ENCODE data around the gene TMCC1.

The TMCC1 gene

GRCh38 chr3:129741794-129742193, 151.7 kb downstream of the TMCC1 start:
- ChIA-PET POLR2A (no interaction called here), CTCF (no interaction called here)
- Histone ChIP-seq H3K4me1 (ENCODE audit: control extremely low read depth in 1 of 4, control insufficient read depth in 4 of 4, insufficient read depth in 4 of 4, low read length in 3 of 4) (no peaks in the 10 kb centered on the region), H3K9me3 (ENCODE audit: control extremely low read depth in 1 of 5, control insufficient read depth in 4 of 5, insufficient read depth in 2 of 5, low read depth in 1 of 5, low read length in 4 of 5) (no peaks in the 10 kb centered on the region), H3K27ac (ENCODE audit: insufficient read depth in 1 of 2, low read depth in 1 of 2, low read length in 2 of 2, poor library complexity in 1 of 2, severe bottlenecking in 2 of 2) (no peak overlapping the region), H3K27me3 (replicated peaks in 2 of 5; ENCODE audit: control insufficient read depth in 4 of 5, insufficient read depth in 5 of 5, low read length in 4 of 5) (no peaks in the 10 kb centered on the region), H3K4me3 (ENCODE audit: control insufficient read depth in 1 of 7, extremely low read depth in 1 of 7, insufficient read depth in 4 of 7, low read depth in 2 of 7, low read length in 6 of 7) (no peak overlapping the region), H3K36me3 (ENCODE audit: control insufficient read depth in 4 of 4, insufficient read depth in 4 of 4, low read length in 3 of 4) (no peaks in the 10 kb centered on the region)
- WGBS (ENCODE audit: insufficient coverage) = 91% methylated on average over 1 of the region's 2 CpGs
- no peak for DNase-seq

- Histone ChIP-seq H3K4me1 (ENCODE audit: control extremely low read depth in 1 of 4, control insufficient read depth in 4 of 4, insufficient read depth in 4 of 4, low read length in 3 of 4) (no peaks in the 10 kb centered on the region), H3K27ac (ENCODE audit: insufficient read depth in 1 of 2, low read depth in 1 of 2, low read length in 2 of 2, poor library complexity in 1 of 2, severe bottlenecking in 2 of 2) (no peak overlapping the region), H3K9me3 (ENCODE audit: control extremely low read depth in 1 of 5, control insufficient read depth in 4 of 5, insufficient read depth in 2 of 5, low read depth in 1 of 5, low read length in 4 of 5) (no peaks in the 10 kb centered on the region), H3K36me3 (ENCODE audit: control insufficient read depth in 4 of 4, insufficient read depth in 4 of 4, low read length in 3 of 4) (no peaks in the 10 kb centered on the region), H3K27me3 (replicated peaks in 2 of 5; ENCODE audit: control insufficient read depth in 4 of 5, insufficient read depth in 5 of 5, low read length in 4 of 5) (no peaks in the 10 kb centered on the region), H3K4me3 (ENCODE audit: control insufficient read depth in 1 of 7, extremely low read depth in 1 of 7, insufficient read depth in 4 of 7, low read depth in 2 of 7, low read length in 6 of 7) (no peak overlapping the region)
- CTCF ChIA-PET = no interaction called here
- 87% methylated on average over 3 of the region's 3 CpGs for WGBS (ENCODE audit: insufficient coverage)
- POLR2A ChIA-PET = no interaction called here
- DNase-seq = no peak
Measured at GRCh38 chr3:129740090-129740489, 153.4 kb downstream of the TMCC1 start.

- no peaks in the 10 kb centered on the region for H3K9me3 ChIP-seq (ENCODE audit: control extremely low read depth in 1 of 5, control insufficient read depth in 4 of 5, insufficient read depth in 2 of 5, low read depth in 1 of 5, low read length in 4 of 5)
- no peak overlapping the region for H3K4me3 ChIP-seq (ENCODE audit: control insufficient read depth in 1 of 7, extremely low read depth in 1 of 7, insufficient read depth in 4 of 7, low read depth in 2 of 7, low read length in 6 of 7)
- 93% methylated on average over 2 of the region's 3 CpGs for WGBS (ENCODE audit: insufficient coverage)
- H3K4me1 ChIP-seq (ENCODE audit: control extremely low read depth in 1 of 4, control insufficient read depth in 4 of 4, insufficient read depth in 4 of 4, low read length in 3 of 4) = no peaks in the 10 kb centered on the region
- H3K27ac ChIP-seq (ENCODE audit: insufficient read depth in 1 of 2, low read depth in 1 of 2, low read length in 2 of 2, poor library complexity in 1 of 2, severe bottlenecking in 2 of 2) = no peak overlapping the region
- ChIA-PET POLR2A (no interaction called here), CTCF (interaction anchor here (0.9 kb wide), 1 partner anchor 85 kb away, joined by 3 read pairs; no protein-coding TSS in a partner anchor)
- DNase-seq = no peak
- H3K27me3 ChIP-seq (replicated peaks in 2 of 5; ENCODE audit: control insufficient read depth in 4 of 5, insufficient read depth in 5 of 5, low read length in 4 of 5) = no peaks in the 10 kb centered on the region
- no peaks in the 10 kb centered on the region for H3K36me3 ChIP-seq (ENCODE audit: control insufficient read depth in 4 of 4, insufficient read depth in 4 of 4, low read length in 3 of 4)
Measured at GRCh38 chr3:129739634-129740033, 153.9 kb downstream of the TMCC1 start.

GRCh38 chr3:129738172-129738571, 155.3 kb downstream of the TMCC1 start:
- 100% methylated on average over 1 of the region's 5 CpGs for WGBS (ENCODE audit: insufficient coverage)
- Histone ChIP-seq H3K27ac (ENCODE audit: insufficient read depth in 1 of 2, low read depth in 1 of 2, low read length in 2 of 2, poor library complexity in 1 of 2, severe bottlenecking in 2 of 2) (no peak overlapping the region), H3K4me1 (ENCODE audit: control extremely low read depth in 1 of 4, control insufficient read depth in 4 of 4, insufficient read depth in 4 of 4, low read length in 3 of 4) (no peaks in the 10 kb centered on the region), H3K4me3 (ENCODE audit: control insufficient read depth in 1 of 7, extremely low read depth in 1 of 7, insufficient read depth in 4 of 7, low read depth in 2 of 7, low read length in 6 of 7) (no peak overlapping the region), H3K27me3 (replicated peaks in 2 of 5; ENCODE audit: control insufficient read depth in 4 of 5, insufficient read depth in 5 of 5, low read length in 4 of 5) (no peaks in the 10 kb centered on the region), H3K36me3 (ENCODE audit: control insufficient read depth in 4 of 4, insufficient read depth in 4 of 4, low read length in 3 of 4) (no peaks in the 10 kb centered on the region), H3K9me3 (ENCODE audit: control extremely low read depth in 1 of 5, control insufficient read depth in 4 of 5, insufficient read depth in 2 of 5, low read depth in 1 of 5, low read length in 4 of 5) (no peaks in the 10 kb centered on the region)
- DNase-seq = no peak
- ChIA-PET CTCF (interaction anchor here (0.6 kb wide), 1 partner anchor 26 kb away, joined by 3 read pairs; no protein-coding TSS in a partner anchor), POLR2A (interaction anchor here (0.6 kb wide), 1 partner anchor 91 kb away, joined by 3 read pairs; no protein-coding TSS in a partner anchor)

DNA sequence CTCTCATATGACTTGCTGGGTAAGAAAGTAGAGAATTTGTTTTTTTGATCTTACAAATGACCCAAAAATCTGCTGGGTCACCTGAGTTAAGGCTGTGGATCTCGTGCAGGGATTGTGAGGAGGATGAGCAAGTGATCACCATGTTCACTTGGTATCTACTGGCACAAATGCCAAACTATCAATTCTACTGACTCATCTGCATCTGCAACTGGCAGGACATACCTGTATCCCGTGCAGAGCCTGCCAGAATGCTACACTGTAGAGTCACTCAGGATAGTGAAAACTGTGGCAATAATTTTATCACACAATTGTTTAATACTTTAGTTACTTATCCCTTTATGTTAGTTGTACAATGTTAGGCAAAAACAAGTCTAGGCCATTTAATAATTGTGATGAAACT, 157.4 kb downstream of the TMCC1 start:
- ChIA-PET POLR2A (no interaction called here), CTCF (no interaction called here)
- H3K27me3 ChIP-seq (replicated peaks in 2 of 5; ENCODE audit: control insufficient read depth in 4 of 5, insufficient read depth in 5 of 5, low read length in 4 of 5) = no peaks in the 10 kb centered on the region
- no peak for DNase-seq
- 83% methylated on average over 1 of the region's 2 CpGs for WGBS (ENCODE audit: insufficient coverage)
- H3K27ac ChIP-seq (ENCODE audit: insufficient read depth in 1 of 2, low read depth in 1 of 2, low read length in 2 of 2, poor library complexity in 1 of 2, severe bottlenecking in 2 of 2) = no peak overlapping the region
- no peaks in the 10 kb centered on the region for H3K36me3 ChIP-seq (ENCODE audit: control insufficient read depth in 4 of 4, insufficient read depth in 4 of 4, low read length in 3 of 4)
- no peaks in the 10 kb centered on the region for H3K9me3 ChIP-seq (ENCODE audit: control extremely low read depth in 1 of 5, control insufficient read depth in 4 of 5, insufficient read depth in 2 of 5, low read depth in 1 of 5, low read length in 4 of 5)
- H3K4me1 ChIP-seq (ENCODE audit: control extremely low read depth in 1 of 4, control insufficient read depth in 4 of 4, insufficient read depth in 4 of 4, low read length in 3 of 4) = no peaks in the 10 kb centered on the region
- H3K4me3 ChIP-seq (ENCODE audit: control insufficient read depth in 1 of 7, extremely low read depth in 1 of 7, insufficient read depth in 4 of 7, low read depth in 2 of 7, low read length in 6 of 7) = no peak overlapping the region

DNA sequence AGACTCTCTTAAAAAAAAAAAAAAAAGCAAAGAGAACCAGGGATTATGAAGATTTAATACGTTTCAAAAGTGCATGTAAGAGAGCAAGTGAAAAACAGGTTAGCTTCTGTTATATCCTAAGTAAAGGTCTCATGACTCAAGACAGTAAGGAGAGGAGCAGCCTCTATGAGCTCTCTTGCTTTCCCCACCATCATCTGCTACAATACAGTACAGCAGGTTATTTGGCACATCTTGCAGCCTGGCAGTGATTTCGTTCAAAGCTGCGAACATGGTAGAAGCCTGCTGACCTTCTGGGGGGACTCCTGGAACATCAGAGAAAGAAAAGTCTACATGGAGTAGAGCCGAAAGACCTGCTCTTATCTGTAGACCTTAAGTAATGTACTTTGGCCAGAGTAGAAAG, 157.9 kb downstream of the TMCC1 start:
- Histone ChIP-seq H3K9me3 (ENCODE audit: control extremely low read depth in 1 of 5, control insufficient read depth in 4 of 5, insufficient read depth in 2 of 5, low read depth in 1 of 5, low read length in 4 of 5) (no peaks in the 10 kb centered on the region), H3K4me1 (ENCODE audit: control extremely low read depth in 1 of 4, control insufficient read depth in 4 of 4, insufficient read depth in 4 of 4, low read length in 3 of 4) (no peaks in the 10 kb centered on the region), H3K27me3 (replicated peaks in 2 of 5; ENCODE audit: control insufficient read depth in 4 of 5, insufficient read depth in 5 of 5, low read length in 4 of 5) (no peaks in the 10 kb centered on the region), H3K4me3 (ENCODE audit: control insufficient read depth in 1 of 7, extremely low read depth in 1 of 7, insufficient read depth in 4 of 7, low read depth in 2 of 7, low read length in 6 of 7) (no peak overlapping the region), H3K36me3 (ENCODE audit: control insufficient read depth in 4 of 4, insufficient read depth in 4 of 4, low read length in 3 of 4) (no peaks in the 10 kb centered on the region), H3K27ac (ENCODE audit: insufficient read depth in 1 of 2, low read depth in 1 of 2, low read length in 2 of 2, poor library complexity in 1 of 2, severe bottlenecking in 2 of 2) (no peak overlapping the region)
- 100% methylated on average over 2 of the region's 4 CpGs for WGBS (ENCODE audit: insufficient coverage)
- POLR2A ChIA-PET = no interaction called here
- no peak for DNase-seq
- CTCF ChIA-PET = no interaction called here

GRCh38 chr3:129734449-129734848, 159.1 kb downstream of the TMCC1 start:
- POLR2A ChIA-PET = no interaction called here
- WGBS (ENCODE audit: insufficient coverage) = no CpG with 5 or more reads among the region's 2 CpGs

More at GRCh38 chr3:129734449-129734848, 159.1 kb downstream of the TMCC1 start:
- no peak overlapping the region for H3K4me3 ChIP-seq (ENCODE audit: control insufficient read depth in 1 of 7, extremely low read depth in 1 of 7, insufficient read depth in 4 of 7, low read depth in 2 of 7, low read length in 6 of 7)
- CTCF ChIA-PET = no interaction called here
- no peak overlapping the region for H3K27ac ChIP-seq (ENCODE audit: insufficient read depth in 1 of 2, low read depth in 1 of 2, low read length in 2 of 2, poor library complexity in 1 of 2, severe bottlenecking in 2 of 2)
- no peaks in the 10 kb centered on the region for H3K36me3 ChIP-seq (ENCODE audit: control insufficient read depth in 4 of 4, insufficient read depth in 4 of 4, low read length in 3 of 4)
- H3K27me3 ChIP-seq (replicated peaks in 2 of 5; ENCODE audit: control insufficient read depth in 4 of 5, insufficient read depth in 5 of 5, low read length in 4 of 5) = no peaks in the 10 kb centered on the region
- DNase-seq = no peak
- no peaks in the 10 kb centered on the region for H3K9me3 ChIP-seq (ENCODE audit: control extremely low read depth in 1 of 5, control insufficient read depth in 4 of 5, insufficient read depth in 2 of 5, low read depth in 1 of 5, low read length in 4 of 5)
- no peaks in the 10 kb centered on the region for H3K4me1 ChIP-seq (ENCODE audit: control extremely low read depth in 1 of 4, control insufficient read depth in 4 of 4, insufficient read depth in 4 of 4, low read length in 3 of 4)
